Mammary epithelial cell (primary cell): ENCODE results near the gene TRPC4AP.

ENCODE experiments used
- CTCF ChIP-seq, 2 donors: IDR thresholded peaks in 1 of 2; conservative IDR thresholded peaks in 1 of 2; 2 replicates each; pipeline ENCODE4 v1.5.1; 2011 to 2012; ENCODE audit warnings: inconsistent platforms in 2 of 2, low read length in 2 of 2, mild to moderate bottlenecking in 2 of 2, control low read depth in 1 of 2, low read depth in 1 of 2; ENCODE audit not compliant: insufficient read depth in 1 of 2; ENCODE audit errors: extremely low read depth in 1 of 2
- EZH2 ChIP-seq: IDR thresholded peaks from 2 replicates; pipeline ENCODE4 v1.6.1; 2012; ENCODE audit warnings: low read length, inconsistent platforms, borderline replicate concordance

- TF ChIP-seq CTCF (conservative IDR thresholded peaks at IDR 0.05 in 1 of 2, IDR thresholded peaks at IDR 0.05 in 1 of 2; ENCODE audit: extremely low read depth in 1 of 2, insufficient read depth in 1 of 2, low read depth in 1 of 2, low read length in 2 of 2): no peak
- no peak for TF ChIP-seq EZH2
Measured at GRCh38 chr20:35023624-35024023, 69.0 kb downstream of the TRPC4AP start.
